Liver (tissue), 9 donors: Measurements from ENCODE around the gene ANKRD6. TPM values are rescaled to one million over a fixed set of nuclear protein-coding genes. Genes with fewer than 3 reads are reported as not detected.

ENCODE experiments used
- DNase-seq: peaks from one replicate; pipeline ENCODE4 v3.0.0-alpha.2; 2017; ENCODE audit warnings: low spot score
- H3K27ac ChIP-seq, 2 donors: one replicate each; pipeline ENCODE4 v1.7.0; 2013; ENCODE audit warnings: inconsistent platforms in 2 of 2, low read length in 2 of 2, control low read depth in 1 of 2, low read depth in 1 of 2, mild to moderate bottlenecking in 1 of 2
- H3K27me3 ChIP-seq, 4 donors: one replicate each; pipeline versions ENCODE4 v1.6.1 to v1.7.0; 2013; ENCODE audit warnings: low read length in 3 of 4, inconsistent platforms in 1 of 4, mild to moderate bottlenecking in 1 of 4, moderate library complexity in 1 of 4; ENCODE audit not compliant: control insufficient read depth in 4 of 4, insufficient read depth in 4 of 4
- H3K36me3 ChIP-seq, 4 donors: one replicate each; pipeline versions ENCODE4 v1.6.1 to v1.7.0; 2013; ENCODE audit warnings: low read length in 3 of 4, mild to moderate bottlenecking in 3 of 4, low read depth in 1 of 4, moderate library complexity in 1 of 4; ENCODE audit not compliant: control insufficient read depth in 4 of 4, insufficient read depth in 3 of 4
- H3K4me1 ChIP-seq, 4 donors: one replicate each; pipeline versions ENCODE4 v1.6.1 to v1.7.0; 2013; ENCODE audit warnings: low read length in 3 of 4, mild to moderate bottlenecking in 3 of 4, moderate library complexity in 1 of 4; ENCODE audit not compliant: control insufficient read depth in 4 of 4, insufficient read depth in 4 of 4
- H3K4me3 ChIP-seq, 3 donors: one replicate each; pipeline versions ENCODE4 v1.6.1 to v1.7.0; 2013; ENCODE audit warnings: low read length in 3 of 3, control low read depth in 1 of 3, low read depth in 1 of 3, mild to moderate bottlenecking in 1 of 3
- H3K9ac ChIP-seq, 2 donors: one replicate each; pipeline ENCODE4 v1.7.0; 2013; ENCODE audit warnings: low read length in 2 of 2, mild to moderate bottlenecking in 2 of 2, moderate library complexity in 2 of 2, control low read depth in 1 of 2, low read depth in 1 of 2
- H3K9me3 ChIP-seq, 4 donors: one replicate each; pipeline versions ENCODE4 v1.6.1 to v1.7.0; 2013; ENCODE audit warnings: low read length in 3 of 4; ENCODE audit not compliant: control insufficient read depth in 4 of 4
- FOXA1 ChIP-seq: IDR thresholded peaks from 2 replicates; pipeline ENCODE4 v1.6.1; 2016; ENCODE audit warnings: antibody characterized with exemption
- FOXA2 ChIP-seq: IDR thresholded peaks from 2 replicates; pipeline ENCODE4 v1.6.1; 2016; ENCODE audit warnings: antibody characterized with exemption
- GABPA ChIP-seq, 2 donors: IDR thresholded peaks in 1 of 2; conservative IDR thresholded peaks in 1 of 2; 2 replicates each; pipeline ENCODE4 v1.6.1; 2016; ENCODE audit warnings: antibody characterized with exemption in 2 of 2, mild to moderate bottlenecking in 1 of 2, moderate library complexity in 1 of 2
- HNF4G ChIP-seq: IDR thresholded peaks from 2 replicates; pipeline ENCODE4 v1.6.1; 2016; ENCODE audit warnings: antibody characterized with exemption
- JUND ChIP-seq, 2 donors: IDR thresholded peaks; 2 replicates each; pipeline ENCODE4 v1.6.1; 2016; ENCODE audit warnings: antibody characterized with exemption in 2 of 2
- NR2F2 ChIP-seq: IDR thresholded peaks from 2 replicates; pipeline ENCODE4 v1.6.1; 2016; ENCODE audit warnings: antibody characterized with exemption
- RAD21 ChIP-seq, 2 donors: IDR thresholded peaks; 2 replicates each; pipeline ENCODE4 v1.6.1; 2016; ENCODE audit warnings: antibody characterized with exemption in 2 of 2, mild to moderate bottlenecking in 2 of 2
- SP1 ChIP-seq: IDR thresholded peaks from 2 replicates; pipeline ENCODE4 v1.6.1; 2018; ENCODE audit warnings: antibody characterized with exemption, mild to moderate bottlenecking
- TAF1 ChIP-seq: conservative IDR thresholded peaks from 2 replicates; pipeline ENCODE4 v1.6.1; 2016; ENCODE audit warnings: antibody characterized with exemption, mild to moderate bottlenecking
- WGBS: extraction: QIAGEN DNeasy Blood & Tissue Kit; methylation state at CpG from one replicate; pipeline ENCODE4 v1.1.7; 2013; 5-methylcytosine and 5-hydroxymethylcytosine counted together
- polyA plus RNA-seq, 2 donors: library from polyadenylated mRNA; stranded (reverse) in 1 of 2; unstranded in 1 of 2; fragments of 200-250 nt in 1 of 2; fragments of >200 nt in 1 of 2; fragmentation: Nextera tagmentation in 1 of 2; extraction: Ambion mirVana in 1 of 2; gene quantifications; one replicate each; pipeline versions ENCODE4 v1.2.1 to v1.2.3, GENCODE V29; 2013 to 2015
- total RNA-seq, 2 donors: library from RNA; depleted of rRNA; stranded (reverse); fragments of >200 nt; gene quantifications; one replicate each; pipeline ENCODE4 v1.2.3, GENCODE V29; 2014
- TF ChIP-seq, protein P1 (sequence below): IDR thresholded peaks from 2 replicates; pipeline ENCODE4 v1.6.1; 2016; ENCODE audit warnings: antibody characterized with exemption
- TF ChIP-seq, protein P2 (sequence below): IDR thresholded peaks from 2 replicates; pipeline ENCODE4 v1.6.1; 2016; ENCODE audit warnings: antibody characterized with exemption
- TF ChIP-seq, protein P3 (sequence below): fragments of 150-350 bp; IDR thresholded peaks from 2 replicates; pipeline ENCODE4 v1.5.1; 2017; ENCODE audit warnings: improper control_type of control experiment, low read depth, low read length; ENCODE audit not compliant: missing input control
- TF ChIP-seq, protein P4 (sequence below): IDR thresholded peaks from 2 replicates; pipeline ENCODE4 v1.6.1; 2016; ENCODE audit warnings: antibody characterized with exemption, mild to moderate bottlenecking
- donor health status: healthy.
- donor health status: healthy.
- donor health status: healthy.
- donor health status: healthy.
- donor health status: healthy.

Gene ANKRD6
- total and polyA plus RNA-seq, 4 donors, result 2.9 to 9.2 (median 3.8) TPM

DNA sequence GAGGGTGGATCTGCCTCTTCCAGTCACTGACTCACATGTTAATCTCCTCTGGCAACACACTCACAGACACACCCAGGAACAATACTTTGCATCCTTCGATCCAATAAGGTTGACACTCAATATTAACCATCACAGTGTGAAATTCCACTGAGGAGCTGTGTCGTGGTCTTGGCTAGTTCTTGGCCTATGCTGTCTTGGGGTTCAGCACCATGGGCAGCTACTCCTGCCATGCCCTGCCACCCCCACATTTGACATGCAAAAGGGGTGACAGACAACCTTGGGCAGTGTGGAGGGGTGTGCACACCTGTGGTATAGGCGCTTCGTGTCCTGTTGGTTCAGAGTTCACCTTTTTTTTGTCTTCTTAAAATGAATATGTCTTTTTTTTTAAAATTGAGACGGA lies 25.8 kb downstream of the ANKRD6 start:
- H3K27ac ChIP-seq, result no peak overlapping the region
- no peaks in the 10 kb centered on the region for H3K36me3 ChIP-seq
- no peak overlapping the region for H3K9ac ChIP-seq
- no peak for DNase-seq
- WGBS, result 89% methylated on average over 5 of the region's 5 CpGs
- H3K4me3 ChIP-seq, result no peak overlapping the region
- no peaks in the 10 kb centered on the region for H3K9me3 ChIP-seq
- no peaks in the 10 kb centered on the region for H3K4me1 ChIP-seq
- TF ChIP-seq, protein P1, sequence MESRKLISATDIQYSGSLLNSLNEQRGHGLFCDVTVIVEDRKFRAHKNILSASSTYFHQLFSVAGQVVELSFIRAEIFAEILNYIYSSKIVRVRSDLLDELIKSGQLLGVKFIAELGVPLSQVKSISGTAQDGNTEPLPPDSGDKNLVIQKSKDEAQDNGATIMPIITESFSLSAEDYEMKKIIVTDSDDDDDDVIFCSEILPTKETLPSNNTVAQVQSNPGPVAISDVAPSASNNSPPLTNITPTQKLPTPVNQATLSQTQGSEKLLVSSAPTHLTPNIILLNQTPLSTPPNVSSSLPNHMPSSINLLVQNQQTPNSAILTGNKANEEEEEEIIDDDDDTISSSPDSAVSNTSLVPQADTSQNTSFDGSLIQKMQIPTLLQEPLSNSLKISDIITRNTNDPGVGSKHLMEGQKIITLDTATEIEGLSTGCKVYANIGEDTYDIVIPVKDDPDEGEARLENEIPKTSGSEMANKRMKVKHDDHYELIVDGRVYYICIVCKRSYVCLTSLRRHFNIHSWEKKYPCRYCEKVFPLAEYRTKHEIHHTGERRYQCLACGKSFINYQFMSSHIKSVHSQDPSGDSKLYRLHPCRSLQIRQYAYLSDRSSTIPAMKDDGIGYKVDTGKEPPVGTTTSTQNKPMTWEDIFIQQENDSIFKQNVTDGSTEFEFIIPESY, result no peak
- TF ChIP-seq TAF1 (no peak), RAD21 (IDR thresholded peaks at IDR 0.05) (no peak), JUND (IDR thresholded peaks at IDR 0.05) (no peak), GABPA (IDR thresholded peaks at IDR 0.05 in 1 of 2, conservative IDR thresholded peaks at IDR 0.05 in 1 of 2) (no peak), NR2F2 (no peak), SP1 (no peak), FOXA1 (no peak)
- TF ChIP-seq, protein P2, sequence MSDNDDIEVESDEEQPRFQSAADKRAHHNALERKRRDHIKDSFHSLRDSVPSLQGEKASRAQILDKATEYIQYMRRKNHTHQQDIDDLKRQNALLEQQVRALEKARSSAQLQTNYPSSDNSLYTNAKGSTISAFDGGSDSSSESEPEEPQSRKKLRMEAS, result no peak
- TF ChIP-seq, protein P3, sequence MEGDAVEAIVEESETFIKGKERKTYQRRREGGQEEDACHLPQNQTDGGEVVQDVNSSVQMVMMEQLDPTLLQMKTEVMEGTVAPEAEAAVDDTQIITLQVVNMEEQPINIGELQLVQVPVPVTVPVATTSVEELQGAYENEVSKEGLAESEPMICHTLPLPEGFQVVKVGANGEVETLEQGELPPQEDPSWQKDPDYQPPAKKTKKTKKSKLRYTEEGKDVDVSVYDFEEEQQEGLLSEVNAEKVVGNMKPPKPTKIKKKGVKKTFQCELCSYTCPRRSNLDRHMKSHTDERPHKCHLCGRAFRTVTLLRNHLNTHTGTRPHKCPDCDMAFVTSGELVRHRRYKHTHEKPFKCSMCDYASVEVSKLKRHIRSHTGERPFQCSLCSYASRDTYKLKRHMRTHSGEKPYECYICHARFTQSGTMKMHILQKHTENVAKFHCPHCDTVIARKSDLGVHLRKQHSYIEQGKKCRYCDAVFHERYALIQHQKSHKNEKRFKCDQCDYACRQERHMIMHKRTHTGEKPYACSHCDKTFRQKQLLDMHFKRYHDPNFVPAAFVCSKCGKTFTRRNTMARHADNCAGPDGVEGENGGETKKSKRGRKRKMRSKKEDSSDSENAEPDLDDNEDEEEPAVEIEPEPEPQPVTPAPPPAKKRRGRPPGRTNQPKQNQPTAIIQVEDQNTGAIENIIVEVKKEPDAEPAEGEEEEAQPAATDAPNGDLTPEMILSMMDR, result no peak
- no peaks in the 10 kb centered on the region for H3K27me3 ChIP-seq

DNA sequence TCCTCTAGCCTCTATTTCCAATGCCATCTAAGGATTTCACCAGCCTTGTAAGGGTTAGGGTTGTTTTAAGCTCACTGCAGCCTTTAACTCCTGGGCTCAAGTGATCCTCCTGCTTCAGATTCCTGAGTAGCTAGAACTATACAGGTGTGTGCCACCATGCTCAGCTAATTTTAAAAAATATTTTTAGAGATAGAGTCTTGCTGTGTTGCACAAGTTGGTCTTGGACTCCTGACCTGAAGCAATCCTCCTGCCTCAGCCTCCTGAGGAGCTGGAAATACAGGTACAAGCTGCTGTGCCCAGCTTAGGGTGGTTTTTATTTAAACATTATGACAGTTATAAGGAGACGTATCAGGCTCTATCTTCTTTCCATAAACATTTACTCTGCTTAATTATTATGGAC lies 26.5 kb downstream of the ANKRD6 start:
- Histone ChIP-seq H3K4me3 (no peak overlapping the region), H3K27ac (no peak overlapping the region), H3K4me1 (no peaks in the 10 kb centered on the region), H3K36me3 (no peaks in the 10 kb centered on the region), H3K9me3 (no peaks in the 10 kb centered on the region), H3K9ac (no peak overlapping the region), H3K27me3 (no peaks in the 10 kb centered on the region)
- DNase-seq, result no peak
- 96% methylated on average over 1 of the region's 1 CpG for WGBS
- TF ChIP-seq JUND (IDR thresholded peaks at IDR 0.05) (no peak), HNF4G (no peak), FOXA2 (no peak), FOXA1 (no peak)
- TF ChIP-seq, protein P4, sequence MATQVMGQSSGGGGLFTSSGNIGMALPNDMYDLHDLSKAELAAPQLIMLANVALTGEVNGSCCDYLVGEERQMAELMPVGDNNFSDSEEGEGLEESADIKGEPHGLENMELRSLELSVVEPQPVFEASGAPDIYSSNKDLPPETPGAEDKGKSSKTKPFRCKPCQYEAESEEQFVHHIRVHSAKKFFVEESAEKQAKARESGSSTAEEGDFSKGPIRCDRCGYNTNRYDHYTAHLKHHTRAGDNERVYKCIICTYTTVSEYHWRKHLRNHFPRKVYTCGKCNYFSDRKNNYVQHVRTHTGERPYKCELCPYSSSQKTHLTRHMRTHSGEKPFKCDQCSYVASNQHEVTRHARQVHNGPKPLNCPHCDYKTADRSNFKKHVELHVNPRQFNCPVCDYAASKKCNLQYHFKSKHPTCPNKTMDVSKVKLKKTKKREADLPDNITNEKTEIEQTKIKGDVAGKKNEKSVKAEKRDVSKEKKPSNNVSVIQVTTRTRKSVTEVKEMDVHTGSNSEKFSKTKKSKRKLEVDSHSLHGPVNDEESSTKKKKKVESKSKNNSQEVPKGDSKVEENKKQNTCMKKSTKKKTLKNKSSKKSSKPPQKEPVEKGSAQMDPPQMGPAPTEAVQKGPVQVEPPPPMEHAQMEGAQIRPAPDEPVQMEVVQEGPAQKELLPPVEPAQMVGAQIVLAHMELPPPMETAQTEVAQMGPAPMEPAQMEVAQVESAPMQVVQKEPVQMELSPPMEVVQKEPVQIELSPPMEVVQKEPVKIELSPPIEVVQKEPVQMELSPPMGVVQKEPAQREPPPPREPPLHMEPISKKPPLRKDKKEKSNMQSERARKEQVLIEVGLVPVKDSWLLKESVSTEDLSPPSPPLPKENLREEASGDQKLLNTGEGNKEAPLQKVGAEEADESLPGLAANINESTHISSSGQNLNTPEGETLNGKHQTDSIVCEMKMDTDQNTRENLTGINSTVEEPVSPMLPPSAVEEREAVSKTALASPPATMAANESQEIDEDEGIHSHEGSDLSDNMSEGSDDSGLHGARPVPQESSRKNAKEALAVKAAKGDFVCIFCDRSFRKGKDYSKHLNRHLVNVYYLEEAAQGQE, result no peak
